Muscle of leg (tissue), 11 donors: ENCODE data around the gene OXTR. TPM values are rescaled to one million over a fixed set of nuclear protein-coding genes. Genes with fewer than 3 reads are reported as not detected.

Source experiments
- DNase-seq: peaks from one replicate; pipeline ENCODE4 v3.0.0; 2013
- H3K27ac ChIP-seq: one replicate; pipeline ENCODE4 v1.5.1; 2013; ENCODE audit warnings: mild to moderate bottlenecking, low read length, control low read depth
- H3K27me3 ChIP-seq: one replicate; pipeline ENCODE4 v1.6.1; 2013; ENCODE audit warnings: low read length; ENCODE audit not compliant: control insufficient read depth, insufficient read depth
- H3K36me3 ChIP-seq: one replicate; pipeline ENCODE4 v1.6.1; 2013; ENCODE audit warnings: low read length; ENCODE audit not compliant: control insufficient read depth, insufficient read depth
- H3K4me1 ChIP-seq: one replicate; pipeline ENCODE4 v1.6.1; 2013; ENCODE audit warnings: low read length; ENCODE audit not compliant: control insufficient read depth, insufficient read depth
- H3K4me3 ChIP-seq: one replicate; pipeline ENCODE4 v1.5.1; 2013; ENCODE audit warnings: low read length, control low read depth
- H3K9me3 ChIP-seq: replicated peaks from 2 replicates; pipeline ENCODE4 v1.6.1; 2013; ENCODE audit warnings: low read depth, low read length; ENCODE audit not compliant: control insufficient read depth
- WGBS: methylation state at CpG from one replicate; pipeline ENCODE4 v1.1.5; 2013; ENCODE audit warnings: missing lambda C conversion rate; ENCODE audit not compliant: insufficient coverage; 5-methylcytosine and 5-hydroxymethylcytosine counted together
- polyA plus RNA-seq, 8 donors: library from polyadenylated mRNA; unstranded; fragments of 120-200 nt; gene quantifications; one replicate each; pipeline versions ENCODE4 v1.2.1 to v1.2.3, GENCODE V29; 2013; ENCODE audit warnings: inconsistent platforms in 1 of 8, low replicate concordance in 1 of 8; ENCODE audit not compliant: insufficient read length in 8 of 8, insufficient read depth in 1 of 8
- total RNA-seq: library from RNA; stranded (reverse); fragments of 120-200 nt; gene quantifications from one replicate; pipeline ENCODE4 v1.2.4, GENCODE V29; 2013

OXTR gene
- total and polyA plus RNA-seq, 9 donors = 0.53 to 11.0 (median 6.4) TPM

DNA sequence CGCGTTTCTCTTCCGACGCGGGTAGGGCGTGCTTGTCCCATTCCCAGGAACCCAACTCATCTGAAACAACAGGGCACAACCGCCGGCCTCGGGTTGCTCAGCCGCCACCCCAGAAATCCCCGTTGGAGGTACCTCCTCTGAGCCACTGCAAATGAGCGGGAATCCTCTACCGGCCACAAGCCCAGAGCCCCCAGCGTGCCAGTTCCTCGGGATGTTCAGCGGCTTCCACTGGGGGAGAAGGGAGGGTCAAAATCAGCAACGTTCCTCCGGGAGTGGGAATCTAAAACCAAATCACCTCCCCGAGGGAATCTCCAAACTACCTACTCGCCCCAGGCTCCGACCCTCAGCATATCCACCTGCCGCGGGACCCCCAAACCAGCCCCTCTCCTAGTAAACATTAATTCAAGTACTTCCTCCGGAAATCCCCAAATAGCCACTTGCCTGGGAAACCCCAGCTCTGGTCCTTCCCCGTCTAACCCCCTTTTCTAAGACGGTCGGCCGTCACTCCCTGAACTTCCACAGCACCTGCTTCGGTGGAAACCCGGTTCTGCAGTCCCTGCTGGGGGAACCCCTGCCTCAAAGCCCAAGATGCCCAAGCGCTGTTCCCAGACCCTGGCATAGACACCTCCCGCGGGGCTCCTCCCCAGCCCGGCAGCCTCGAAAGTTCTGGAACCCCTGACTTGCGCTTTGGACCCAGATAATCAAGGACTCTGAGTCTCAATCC, 887 bp downstream of the OXTR start:
- H3K27ac ChIP-seq = no peak overlapping the region
- no peaks in the 10 kb centered on the region for H3K36me3 ChIP-seq
- H3K4me1 ChIP-seq = peaks cover 31% of the 10 kb centered on the region
- peaks cover 49% of the 10 kb centered on the region for H3K27me3 ChIP-seq
- no peak for DNase-seq
- 8% methylated on average over 32 of the region's 36 CpGs for WGBS
- peak overlapping the region; percentile 35 for H3K4me3 ChIP-seq
- H3K9me3 ChIP-seq = no peaks in the 10 kb centered on the region

DNA sequence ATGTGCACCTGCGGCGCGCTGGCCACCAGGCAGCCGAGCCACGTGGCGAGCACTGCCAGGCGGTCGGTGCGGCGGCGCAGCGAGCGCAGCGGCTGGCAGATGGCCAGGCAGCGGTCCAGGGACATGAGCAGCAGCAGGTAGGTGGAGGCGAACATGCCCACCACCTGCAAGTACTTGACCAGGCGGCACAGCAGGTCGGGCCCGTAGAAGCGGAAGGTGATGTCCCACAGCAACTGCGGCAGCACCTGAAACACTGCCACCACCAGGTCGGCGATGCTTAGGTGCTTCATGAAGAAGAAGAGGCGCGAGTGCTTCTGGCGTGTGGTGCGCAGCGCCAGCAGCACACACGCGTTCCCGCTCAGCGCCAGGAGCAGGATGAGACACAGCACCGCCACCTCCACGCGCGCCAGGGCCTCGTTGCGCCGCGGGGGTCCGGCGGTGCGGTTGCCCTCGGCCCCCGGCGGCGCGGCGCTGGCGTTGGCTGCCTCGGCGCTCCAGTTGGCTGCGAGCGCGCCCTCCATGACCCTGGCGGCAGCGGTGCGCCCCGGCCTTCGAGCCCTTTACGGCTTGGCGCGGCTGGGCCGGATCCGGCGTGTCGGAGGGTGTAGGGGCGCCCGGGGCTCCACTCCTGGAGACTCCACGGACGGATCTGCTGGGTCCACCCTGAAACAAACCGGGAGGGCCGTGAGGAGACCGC, 1.6 kb downstream of the OXTR start:
- Histone ChIP-seq H3K27ac (no peak overlapping the region), H3K4me3 (peak overlapping the region; percentile 9), H3K27me3 (peaks cover 49% of the 10 kb centered on the region), H3K36me3 (no peaks in the 10 kb centered on the region), H3K9me3 (no peaks in the 10 kb centered on the region), H3K4me1 (peaks cover 31% of the 10 kb centered on the region)
- no peak for DNase-seq
- WGBS = under 1% methylated on average over 74 of the region's 74 CpGs

DNA sequence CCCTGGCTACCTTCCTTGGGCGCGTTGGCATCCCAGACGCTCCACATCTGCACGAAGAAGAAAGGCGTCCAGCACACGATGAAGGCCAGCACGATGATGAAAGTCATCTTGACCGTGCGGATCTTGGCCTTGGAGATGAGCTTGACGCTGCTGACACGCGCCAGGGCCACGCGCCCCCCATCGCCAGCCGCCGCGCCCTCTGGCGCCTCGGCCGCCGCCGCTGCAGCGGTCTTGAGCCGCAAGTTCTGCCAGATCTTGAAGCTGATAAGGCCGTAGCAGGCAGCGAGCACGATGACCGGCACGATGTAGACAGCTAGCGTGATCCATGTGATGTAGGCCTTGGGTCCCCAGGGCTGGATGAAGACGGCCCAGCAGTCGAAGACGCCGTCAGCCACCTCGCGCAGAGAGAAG, 2.2 kb downstream of the OXTR start:
- 26% methylated on average over 37 of the region's 37 CpGs for WGBS
- peaks cover 49% of the 10 kb centered on the region for H3K27me3 ChIP-seq
- no peak overlapping the region for H3K27ac ChIP-seq
- no peaks in the 10 kb centered on the region for H3K36me3 ChIP-seq
- H3K4me1 ChIP-seq = peaks cover 31% of the 10 kb centered on the region
- DNase-seq = no peak
- H3K9me3 ChIP-seq = no peaks in the 10 kb centered on the region
- H3K4me3 ChIP-seq = no peak overlapping the region

DNA sequence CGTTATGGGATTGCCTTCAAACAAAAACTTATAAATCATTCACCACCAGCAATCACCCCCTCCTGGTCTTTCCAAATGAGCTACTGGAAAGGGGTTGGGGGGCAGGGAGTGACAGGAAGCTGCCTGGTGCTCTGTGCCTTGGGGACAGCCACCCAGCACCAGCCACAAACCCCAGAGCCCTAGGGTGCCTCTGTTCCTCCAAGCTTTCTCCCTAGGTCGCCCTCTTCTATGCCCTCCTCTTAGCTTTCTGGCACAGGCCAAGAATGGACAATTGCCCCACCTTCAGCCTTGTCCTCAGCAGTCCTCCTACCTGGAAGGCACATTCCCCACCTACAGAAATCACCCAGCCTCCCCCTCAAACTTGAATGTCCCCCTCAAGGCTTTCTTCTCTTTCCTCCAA, 3.3 kb downstream of the OXTR start:
- Histone ChIP-seq H3K4me1 (peaks cover 33% of the 10 kb centered on the region), H3K9me3 (no peaks in the 10 kb centered on the region), H3K27ac (no peak overlapping the region), H3K36me3 (no peaks in the 10 kb centered on the region), H3K27me3 (peaks cover 49% of the 10 kb centered on the region), H3K4me3 (no peak overlapping the region)
- no peak for DNase-seq
- 100% methylated on average over 1 of the region's 2 CpGs for WGBS

DNA sequence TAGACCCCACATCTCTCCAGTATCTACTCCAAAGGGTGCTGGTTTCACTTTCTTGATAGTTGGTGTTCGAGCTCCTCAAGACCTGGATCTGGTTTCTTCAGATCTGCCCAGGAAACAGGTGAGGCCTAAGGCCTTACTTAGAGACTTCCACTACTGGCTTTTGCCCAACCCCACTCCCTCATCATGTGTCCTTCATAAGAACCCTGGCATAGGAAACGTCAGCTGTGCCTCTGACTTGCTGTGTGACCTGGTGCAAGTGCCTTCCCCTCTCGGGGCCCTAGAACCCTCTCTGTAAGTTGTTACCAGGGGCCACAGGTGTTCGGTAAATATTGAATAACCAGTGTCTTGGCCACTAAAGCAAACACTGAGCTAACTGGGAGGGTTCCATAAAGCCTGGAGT, 3.9 kb downstream of the OXTR start:
- Histone ChIP-seq H3K4me1 (peaks cover 38% of the 10 kb centered on the region), H3K27ac (no peak overlapping the region), H3K4me3 (no peak overlapping the region), H3K9me3 (no peaks in the 10 kb centered on the region), H3K36me3 (no peaks in the 10 kb centered on the region), H3K27me3 (peaks cover 47% of the 10 kb centered on the region)
- WGBS = 50% methylated on average over 1 of the region's 4 CpGs
- peak; percentile 38 for DNase-seq

DNA sequence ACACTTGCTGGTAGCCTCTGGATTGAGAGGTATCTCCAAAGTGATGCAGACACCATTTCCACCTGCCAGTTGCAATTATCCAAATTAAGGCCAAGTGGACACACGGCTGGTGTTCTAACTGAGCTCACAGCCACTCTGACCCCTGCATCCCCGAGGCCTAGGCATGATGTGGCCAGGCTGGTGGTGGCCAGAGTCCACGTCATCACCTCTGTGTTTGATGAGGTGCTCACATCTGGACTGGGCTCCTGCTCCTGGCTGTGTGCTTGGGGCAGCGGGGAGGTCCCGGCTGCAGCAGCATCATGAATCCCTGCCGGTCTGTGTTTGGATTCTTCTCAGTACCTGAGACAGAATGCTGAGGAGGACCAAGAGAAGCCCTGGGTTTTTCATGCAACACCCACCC, 4.9 kb downstream of the OXTR start:
- WGBS = 71% methylated on average over 3 of the region's 6 CpGs
- no peak overlapping the region for H3K27ac ChIP-seq
- no peak for DNase-seq
- H3K27me3 ChIP-seq = peaks cover 38% of the 10 kb centered on the region
- peaks cover 46% of the 10 kb centered on the region for H3K4me1 ChIP-seq
- no peak overlapping the region for H3K4me3 ChIP-seq
- H3K36me3 ChIP-seq = no peaks in the 10 kb centered on the region
- H3K9me3 ChIP-seq = no peaks in the 10 kb centered on the region

DNA sequence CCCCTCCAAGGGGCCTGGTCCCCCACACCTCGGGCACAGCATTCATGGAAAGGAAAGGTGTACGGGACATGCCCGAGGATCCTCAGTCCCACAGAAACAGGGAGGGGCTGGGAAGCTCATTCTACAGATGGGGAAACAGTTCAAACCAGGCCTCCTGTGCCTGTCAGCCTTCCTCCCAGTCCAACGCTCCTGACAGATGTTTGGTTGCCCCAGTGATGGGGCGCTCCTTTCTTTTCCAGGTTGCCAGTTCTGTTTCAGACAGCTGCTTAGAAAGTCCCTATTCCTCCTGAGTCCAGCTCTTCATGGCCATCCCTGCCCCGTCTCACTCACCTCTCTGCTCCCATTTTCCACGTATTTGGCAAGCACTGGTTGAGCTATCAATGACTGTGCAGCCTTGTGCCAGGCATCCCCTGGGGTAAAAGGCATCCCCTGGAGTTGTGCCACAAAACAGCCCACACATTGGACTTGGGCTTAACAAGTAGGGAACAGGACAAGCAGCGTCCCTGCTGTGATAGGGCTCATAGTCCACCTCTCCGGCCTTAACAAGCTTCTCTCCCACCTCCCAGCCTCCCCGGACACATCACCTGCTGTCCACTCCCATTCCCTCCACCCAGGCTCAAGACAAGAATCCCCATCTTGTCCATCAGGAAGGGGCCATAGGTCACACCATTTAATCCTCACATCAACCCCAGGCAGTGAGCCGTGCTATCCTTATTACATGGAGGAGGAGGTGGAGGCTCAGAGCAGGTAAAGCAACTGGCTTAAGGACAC, 6.6 kb downstream of the OXTR start:
- no peaks in the 10 kb centered on the region for H3K36me3 ChIP-seq
- 73% methylated on average over 10 of the region's 11 CpGs for WGBS
- no peaks in the 10 kb centered on the region for H3K9me3 ChIP-seq
- peaks cover 44% of the 10 kb centered on the region for H3K4me1 ChIP-seq
- no peak overlapping the region for H3K27ac ChIP-seq
- DNase-seq = no peak
- no peak overlapping the region for H3K4me3 ChIP-seq
- H3K27me3 ChIP-seq = peaks cover 21% of the 10 kb centered on the region

DNA sequence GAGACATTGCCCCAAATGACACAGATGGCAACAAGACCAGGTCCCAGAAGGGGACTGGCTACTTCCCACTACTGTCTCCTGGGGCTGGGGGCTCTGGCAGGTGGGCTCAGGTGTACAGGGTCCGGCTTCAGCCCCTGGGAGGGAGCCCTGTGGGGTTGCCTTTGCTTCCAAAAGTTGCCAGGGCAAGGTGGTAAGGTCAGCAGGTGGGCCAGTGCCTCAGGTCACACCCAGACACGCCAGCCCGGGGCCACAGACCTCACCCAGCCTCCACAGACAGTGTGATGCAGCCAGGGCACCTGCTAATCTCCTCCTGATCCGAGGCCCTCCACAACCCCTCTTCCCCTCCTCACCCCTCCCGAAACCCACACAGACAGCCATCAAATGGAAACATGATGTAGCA, 7.5 kb downstream of the OXTR start:
- Histone ChIP-seq H3K36me3 (no peaks in the 10 kb centered on the region), H3K4me1 (peaks cover 42% of the 10 kb centered on the region), H3K27ac (no peak overlapping the region), H3K4me3 (no peak overlapping the region), H3K27me3 (peaks cover 12% of the 10 kb centered on the region), H3K9me3 (no peaks in the 10 kb centered on the region)
- 100% methylated on average over 1 of the region's 5 CpGs for WGBS
- no peak for DNase-seq

DNA sequence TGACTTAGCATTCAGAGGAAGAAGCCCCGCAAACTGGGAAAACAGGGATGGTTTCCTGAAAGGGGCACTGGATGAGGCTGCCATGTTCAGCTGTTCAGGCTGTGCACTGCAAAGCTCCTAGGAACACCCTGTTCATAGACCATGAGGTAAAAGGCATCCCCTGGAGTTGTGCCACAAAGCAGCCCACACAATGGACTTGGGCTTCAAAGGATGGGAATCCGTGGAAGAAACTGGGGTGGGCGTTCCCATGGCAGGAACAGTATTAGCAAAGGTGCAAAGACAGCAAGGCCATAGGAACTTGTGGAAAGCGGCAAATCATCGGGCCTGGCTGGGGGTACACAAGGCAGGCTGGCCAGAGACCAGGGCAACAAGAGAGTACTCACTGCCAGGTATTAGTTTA, 8.9 kb downstream of the OXTR start:
- Histone ChIP-seq H3K27ac (no peak overlapping the region), H3K4me1 (peaks cover 47% of the 10 kb centered on the region), H3K27me3 (peaks cover 3% of the 10 kb centered on the region), H3K36me3 (no peaks in the 10 kb centered on the region), H3K9me3 (no peaks in the 10 kb centered on the region), H3K4me3 (no peak overlapping the region)
- DNase-seq = no peak
- WGBS = 78% methylated on average over 5 of the region's 5 CpGs

DNA sequence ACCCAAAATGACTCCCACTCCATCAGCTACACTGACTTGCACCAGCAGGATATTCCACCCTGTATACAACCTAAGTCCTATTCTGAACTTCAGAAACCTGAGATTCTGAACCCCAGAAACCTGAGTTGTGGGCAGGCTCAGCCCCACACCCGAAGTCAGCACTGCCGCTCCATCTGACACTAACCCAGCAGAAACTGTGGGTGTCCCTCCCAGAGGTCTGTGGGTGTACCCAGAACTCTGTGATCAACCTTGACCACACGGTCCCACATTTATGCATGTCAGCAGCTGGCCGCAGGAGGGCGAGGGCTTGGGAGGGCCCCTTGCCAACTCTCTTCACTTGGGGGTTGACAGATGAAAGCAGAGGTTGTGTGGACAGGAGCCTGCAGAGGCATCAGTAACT, 9.3 kb downstream of the OXTR start:
- Histone ChIP-seq H3K4me3 (no peak overlapping the region), H3K27ac (no peak overlapping the region), H3K27me3 (peaks cover 3% of the 10 kb centered on the region), H3K9me3 (no peaks in the 10 kb centered on the region), H3K36me3 (no peaks in the 10 kb centered on the region), H3K4me1 (peaks cover 44% of the 10 kb centered on the region)
- no peak for DNase-seq
- WGBS = 78% methylated on average over 4 of the region's 5 CpGs
